ENCODE data around the gene TJP1. TPM values are rescaled to one million over a fixed set of nuclear protein-coding genes. Genes with fewer than 3 reads are reported as not detected.
"Not testable (repeated sequence)": the region's sequence is repeated elsewhere in the genome, so short reads cannot be mapped to it uniquely, and the experiment has no call there.

The TJP1 gene
- total RNA-seq, 1 donor from 2014 or later: not detected

- Mint-ChIP-seq H3K27me3 (peaks cover 7% of the 10 kb centered on the region), H3K27ac (no peak overlapping the region), H3K36me3 (ENCODE audit: low read depth) (no peaks in the 10 kb centered on the region), H3K9me3 (no peaks in the 10 kb centered on the region), H3K4me1 (no peaks in the 10 kb centered on the region), H3K4me3 (no peak overlapping the region)
- intact Hi-C loops (cut with micrococcal nuclease): no loop called here
- DNase-seq: no peak
Observed at GRCh38 chr15:29743475-29743874, 78.8 kb downstream of the TJP1 start.

GRCh38 chr15:29740692-29741311 is 81.5 kb downstream of the TJP1 start:
- H3K27ac Mint-ChIP-seq: no peak overlapping the region
- peaks cover 7% of the 10 kb centered on the region for H3K27me3 Mint-ChIP-seq
- no peaks in the 10 kb centered on the region for H3K9me3 Mint-ChIP-seq
- no peaks in the 10 kb centered on the region for H3K36me3 Mint-ChIP-seq (ENCODE audit: low read depth)
- peaks cover 4% of the 10 kb centered on the region for H3K4me1 Mint-ChIP-seq
- no peak overlapping the region for H3K4me3 Mint-ChIP-seq
- intact Hi-C loops (cut with micrococcal nuclease): no loop called here
- no peak for DNase-seq

- Mint-ChIP-seq H3K4me3 (no peak overlapping the region), H3K4me1 (peaks cover 4% of the 10 kb centered on the region), H3K27me3 (peaks cover 2% of the 10 kb centered on the region), H3K9me3 (no peaks in the 10 kb centered on the region), H3K36me3 (ENCODE audit: low read depth) (no peaks in the 10 kb centered on the region), H3K27ac (no peak overlapping the region)
- intact Hi-C loops (cut with micrococcal nuclease): no loop called here
- no peak for DNase-seq
Observed at GRCh38 chr15:29736744-29737020, 85.6 kb downstream of the TJP1 start.

- Mint-ChIP-seq H3K36me3 (ENCODE audit: low read depth) (no peaks in the 10 kb centered on the region), H3K4me3 (no peak overlapping the region), H3K9me3 (no peaks in the 10 kb centered on the region), H3K4me1 (peaks cover 4% of the 10 kb centered on the region), H3K27me3 (peaks cover 2% of the 10 kb centered on the region), H3K27ac (no peak overlapping the region)
- intact Hi-C loops (cut with micrococcal nuclease): no loop called here
- DNase-seq: peak; percentile 54
Observed at GRCh38 chr15:29736012-29736743, 86.1 kb downstream of the TJP1 start.

- intact Hi-C loops (cut with micrococcal nuclease): no loop called here
- Mint-ChIP-seq H3K4me1 (peaks cover 4% of the 10 kb centered on the region), H3K27me3 (peaks cover 2% of the 10 kb centered on the region), H3K9me3 (no peaks in the 10 kb centered on the region), H3K27ac (no peak overlapping the region), H3K4me3 (no peak overlapping the region), H3K36me3 (ENCODE audit: low read depth) (no peaks in the 10 kb centered on the region)
- DNase-seq: no peak
Observed at GRCh38 chr15:29734917-29735572, 87.2 kb downstream of the TJP1 start.

- Mint-ChIP-seq H3K27me3 (peaks cover 2% of the 10 kb centered on the region), H3K4me3 (no peak overlapping the region), H3K36me3 (ENCODE audit: low read depth) (no peaks in the 10 kb centered on the region), H3K4me1 (peaks cover 4% of the 10 kb centered on the region), H3K27ac (no peak overlapping the region), H3K9me3 (no peaks in the 10 kb centered on the region)
- DNase-seq: no peak
- intact Hi-C loops (cut with micrococcal nuclease): no loop called here
Observed at GRCh38 chr15:29731865-29732264, 90.4 kb downstream of the TJP1 start.

GRCh38 chr15:29730471-29730870 is 91.8 kb downstream of the TJP1 start:
- H3K27ac Mint-ChIP-seq; H3K27me3 Mint-ChIP-seq; H3K4me3 Mint-ChIP-seq; DNase-seq; intact Hi-C loops (cut with micrococcal nuclease); H3K9me3 Mint-ChIP-seq; H3K36me3 Mint-ChIP-seq (ENCODE audit: low read depth); H3K4me1 Mint-ChIP-seq: not testable (repeated sequence)

GRCh38 chr15:29728418-29728817 is 93.8 kb downstream of the TJP1 start:
- Mint-ChIP-seq H3K9me3 (no peaks in the 10 kb centered on the region), H3K36me3 (ENCODE audit: low read depth) (no peaks in the 10 kb centered on the region), H3K27me3 (peaks cover 2% of the 10 kb centered on the region), H3K4me3 (no peak overlapping the region), H3K4me1 (no peaks in the 10 kb centered on the region), H3K27ac (no peak overlapping the region)
- no peak for DNase-seq
- intact Hi-C loops (cut with micrococcal nuclease): no loop called here

- DNase-seq: no peak
- no peaks in the 10 kb centered on the region for H3K36me3 Mint-ChIP-seq (ENCODE audit: low read depth)
- no peaks in the 10 kb centered on the region for H3K9me3 Mint-ChIP-seq
- H3K4me1 Mint-ChIP-seq: no peaks in the 10 kb centered on the region
- H3K4me3 Mint-ChIP-seq: no peak overlapping the region
- intact Hi-C loops (cut with micrococcal nuclease): no loop called here
- peaks cover 2% of the 10 kb centered on the region for H3K27me3 Mint-ChIP-seq
- no peak overlapping the region for H3K27ac Mint-ChIP-seq
Observed at GRCh38 chr15:29727871-29728270, 94.4 kb downstream of the TJP1 start.

- peaks cover 2% of the 10 kb centered on the region for H3K27me3 Mint-ChIP-seq
- no peaks in the 10 kb centered on the region for H3K36me3 Mint-ChIP-seq (ENCODE audit: low read depth)
- no peak overlapping the region for H3K4me3 Mint-ChIP-seq
- intact Hi-C loops (cut with micrococcal nuclease): no loop called here
- H3K4me1 Mint-ChIP-seq: no peaks in the 10 kb centered on the region
- no peak overlapping the region for H3K27ac Mint-ChIP-seq
- DNase-seq: no peak
- H3K9me3 Mint-ChIP-seq: peaks cover 7% of the 10 kb centered on the region
Observed at GRCh38 chr15:29726553-29726952, 95.7 kb downstream of the TJP1 start.

GRCh38 chr15:29724026-29724425 is 98.2 kb downstream of the TJP1 start:
- peaks cover 15% of the 10 kb centered on the region for H3K9me3 Mint-ChIP-seq
- H3K4me1 Mint-ChIP-seq: no peaks in the 10 kb centered on the region
- no peaks in the 10 kb centered on the region for H3K36me3 Mint-ChIP-seq (ENCODE audit: low read depth)
- no peak overlapping the region for H3K27ac Mint-ChIP-seq
- no peak overlapping the region for H3K4me3 Mint-ChIP-seq
- peaks cover 2% of the 10 kb centered on the region for H3K27me3 Mint-ChIP-seq
- DNase-seq: no peak
- intact Hi-C loops (cut with micrococcal nuclease): no loop called here

- no peak overlapping the region for H3K27ac Mint-ChIP-seq
- intact Hi-C loops (cut with micrococcal nuclease): no loop called here
- DNase-seq: no peak
- no peaks in the 10 kb centered on the region for H3K4me1 Mint-ChIP-seq
- no peak overlapping the region for H3K4me3 Mint-ChIP-seq
- H3K9me3 Mint-ChIP-seq: no peaks in the 10 kb centered on the region
- no peaks in the 10 kb centered on the region for H3K36me3 Mint-ChIP-seq (ENCODE audit: low read depth)
- H3K27me3 Mint-ChIP-seq: no peaks in the 10 kb centered on the region
Observed at GRCh38 chr15:29713784-29714183, 108.5 kb downstream of the TJP1 start.

GRCh38 chr15:29712149-29712885 is 110.0 kb downstream of the TJP1 start:
- DNase-seq: no peak
- Mint-ChIP-seq H3K27ac (no peak overlapping the region), H3K27me3 (no peaks in the 10 kb centered on the region), H3K36me3 (ENCODE audit: low read depth) (no peaks in the 10 kb centered on the region), H3K9me3 (no peaks in the 10 kb centered on the region), H3K4me1 (no peaks in the 10 kb centered on the region), H3K4me3 (no peak overlapping the region)
- intact Hi-C loops (cut with micrococcal nuclease): no loop called here

- H3K4me3 Mint-ChIP-seq: no peak overlapping the region
Observed at GRCh38 chr15:29711531-29711930, 110.7 kb downstream of the TJP1 start.

More at GRCh38 chr15:29711531-29711930, 110.7 kb downstream of the TJP1 start:
- Mint-ChIP-seq H3K36me3 (ENCODE audit: low read depth) (no peaks in the 10 kb centered on the region), H3K9me3 (no peaks in the 10 kb centered on the region), H3K27me3 (no peaks in the 10 kb centered on the region), H3K27ac (no peak overlapping the region), H3K4me1 (no peaks in the 10 kb centered on the region)
- intact Hi-C loops (cut with micrococcal nuclease): no loop called here
- DNase-seq: no peak
